22Rv1 (cell line): ENCODE measurements around the gene SPRYD3.
A peak's percentile ranks its signal among the peaks of the same experiment; 100 is the strongest.

ENCODE experiments used
- H3K27ac ChIP-seq: fragments of 450-650 bp; 2 replicates; pipeline ENCODE4 v1.5.1; 2017
- CTCF ChIP-seq: fragments of 450-650 bp; IDR thresholded peaks from 2 replicates; pipeline ENCODE4 v1.5.1; 2017; ENCODE audit warnings: mild to moderate bottlenecking
- ZFX ChIP-seq: fragments of 450-650 bp; IDR thresholded peaks from 2 replicates; pipeline ENCODE4 v1.6.1; 2017; ENCODE audit warnings: antibody characterized with exemption, borderline replicate concordance

Gene SPRYD3

GRCh38 chr12:53079226-53080117, at the start of gene SPRYD3:
SPRYD3 (minus strand) TSS chr12:53079390; CDS start chr12:53079333, 57 bp downstream.
- TF ChIP-seq CTCF (no peak), ZFX (no peak)
- peak within 1 kb of the TSS; percentile 89 for H3K27ac ChIP-seq

DNA sequence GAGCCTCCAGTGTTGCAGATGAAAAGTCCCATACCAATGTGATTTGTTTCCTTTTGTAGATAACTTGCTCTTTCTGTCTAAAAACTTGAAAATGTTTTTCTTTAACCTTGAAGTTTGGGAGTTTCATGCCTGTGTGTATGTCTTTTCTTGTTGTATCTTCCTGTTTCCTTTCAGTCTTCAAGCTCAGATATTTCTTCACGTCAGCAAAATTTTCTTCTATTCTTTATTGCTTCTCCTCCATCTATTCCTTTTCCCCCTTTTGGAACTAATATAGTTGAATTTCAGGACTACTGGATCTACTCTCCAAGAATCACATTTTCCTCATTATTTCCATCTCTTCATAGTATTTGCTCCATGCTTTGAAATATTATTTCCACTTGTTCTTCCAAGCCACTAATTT, 48.0 kb upstream of the SPRYD3 start:
- TF ChIP-seq CTCF (no peak), ZFX (no peak)
- no peak overlapping the region for H3K27ac ChIP-seq

DNA sequence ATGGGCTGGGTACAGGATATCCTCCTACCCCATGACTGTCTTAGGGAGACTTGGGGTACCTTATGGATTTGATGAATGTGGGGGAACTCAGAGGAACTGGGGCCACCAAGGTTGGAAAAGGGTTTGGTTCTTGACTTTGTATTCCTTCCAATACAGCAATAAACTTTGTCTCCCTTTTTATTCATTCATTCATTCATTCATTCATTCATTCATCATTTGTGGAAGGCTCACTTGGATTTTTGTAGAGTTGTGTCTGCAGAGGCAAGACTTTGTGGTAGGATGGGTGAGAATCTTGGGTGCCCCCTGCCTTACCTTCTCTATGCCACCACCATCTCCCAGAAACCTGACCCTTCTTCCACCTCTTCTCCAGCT, 45.1 kb upstream of the SPRYD3 start:
- no peak overlapping the region for H3K27ac ChIP-seq
- TF ChIP-seq CTCF (no peak), ZFX (no peak)

DNA sequence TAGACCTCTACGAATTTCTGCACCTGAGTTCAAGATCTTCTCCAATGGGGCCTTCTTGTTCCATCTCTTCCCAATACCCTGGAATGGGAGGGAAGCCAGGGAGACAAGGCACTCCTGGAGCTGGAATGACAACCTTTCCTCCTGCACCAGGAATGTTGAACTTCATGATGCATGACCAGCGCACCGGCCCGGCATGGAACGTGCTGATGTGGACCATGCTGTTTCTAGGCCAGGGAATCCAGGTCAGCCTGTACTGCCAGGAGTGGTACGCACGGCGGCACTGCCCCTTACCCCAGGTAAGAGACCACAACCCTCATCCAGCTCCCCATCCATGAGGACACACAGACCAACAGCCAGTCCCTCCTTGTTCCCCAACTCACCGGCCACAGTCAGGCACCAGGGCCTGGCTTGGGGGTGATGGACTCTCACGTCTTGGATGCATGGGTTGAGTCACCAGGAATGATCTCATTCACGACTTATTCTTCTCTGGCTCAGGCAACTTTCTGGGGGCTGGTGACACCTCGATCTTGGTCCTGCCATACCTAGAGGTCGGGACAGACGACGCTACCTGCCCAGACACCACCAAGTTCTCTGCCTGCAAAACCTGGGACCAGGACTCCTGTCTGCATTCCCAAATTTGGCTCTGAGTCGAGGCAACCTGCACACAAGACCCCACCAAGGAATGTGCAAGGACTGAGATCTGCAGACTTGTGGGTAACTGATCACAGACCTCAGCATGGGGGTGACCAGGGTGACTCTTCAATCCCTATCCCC, 44.6 kb upstream of the SPRYD3 start:
- no peak overlapping the region for H3K27ac ChIP-seq
- TF ChIP-seq CTCF (no peak), ZFX (no peak)

DNA sequence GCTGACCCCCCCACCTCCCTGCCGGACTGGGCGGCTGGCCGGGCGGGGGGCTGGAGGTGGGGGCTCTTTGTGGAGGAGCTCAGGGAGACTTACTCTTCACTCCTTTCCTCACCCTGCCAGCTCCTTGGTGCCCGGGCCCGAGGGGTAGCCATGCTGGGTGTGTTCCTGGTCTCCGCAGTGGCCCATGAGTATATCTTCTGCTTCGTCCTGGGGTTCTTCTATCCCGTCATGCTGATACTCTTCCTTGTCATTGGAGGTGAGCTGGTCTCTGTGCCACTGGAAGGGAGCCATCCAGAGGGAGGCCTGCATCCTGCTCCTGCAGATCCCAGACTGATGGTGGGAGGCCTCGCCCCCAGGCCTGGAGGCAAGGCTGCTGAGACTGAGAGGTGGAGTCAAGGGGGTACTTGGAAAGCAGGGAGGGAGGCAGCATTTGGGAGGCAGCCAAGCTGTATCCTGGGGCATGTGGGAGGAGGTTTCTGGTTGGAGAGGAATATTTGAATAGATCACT, 43.8 kb upstream of the SPRYD3 start:
- H3K27ac ChIP-seq: no peak overlapping the region
- TF ChIP-seq CTCF: no peak
- TF ChIP-seq ZFX: no peak

GRCh38 chr12:53120685-53121525, 41.7 kb upstream of the SPRYD3 start:
- no peak for TF ChIP-seq CTCF
- no peak for TF ChIP-seq ZFX
- no peak overlapping the region for H3K27ac ChIP-seq
